Cardiac fibroblast (primary cell): ENCODE data around the gene DCX.

Experiments
- DNase-seq, 2 donors: peaks; one replicate each; pipeline versions ENCODE4 v3.0.0 to v3.0.0-alpha.2; 2010; ENCODE audit warnings: low read depth in 2 of 2
- H3K4me3 ChIP-seq, 2 donors: replicated peaks in 1 of 2; 1 replicate in 1 of 2; 2 replicates in 1 of 2; pipeline ENCODE4 v1.5.1; 2011; ENCODE audit warnings: low read depth in 2 of 2, low read length in 2 of 2, mild to moderate bottlenecking in 2 of 2, moderate library complexity in 1 of 2
- CTCF ChIP-seq: IDR thresholded peaks from one replicate; pipeline ENCODE4 v1.5.1; 2011; ENCODE audit warnings: low read depth, mild to moderate bottlenecking, low read length, inconsistent platforms

The DCX gene

GRCh38 chrX:111435469-111435868 is 23.5 kb upstream of the DCX start:
- no peak for DNase-seq
- no peak for TF ChIP-seq CTCF
- no peak overlapping the region for H3K4me3 ChIP-seq

GRCh38 chrX:111431001-111431400 is 19.0 kb upstream of the DCX start:
- DNase-seq, result no peak
- H3K4me3 ChIP-seq, result no peak overlapping the region
- no peak for TF ChIP-seq CTCF

GRCh38 chrX:111411557-111411956 is 435 bp downstream of the DCX start:
- no peak for TF ChIP-seq CTCF
- DNase-seq, result no peak
- no peak overlapping the region for H3K4me3 ChIP-seq

- no peak overlapping the region for H3K4me3 ChIP-seq
- DNase-seq, result no peak
- no peak for TF ChIP-seq CTCF
Observed at GRCh38 chrX:111410590-111411078, 1.4 kb downstream of the DCX start.

- H3K4me3 ChIP-seq, result no peak overlapping the region
- TF ChIP-seq CTCF, result no peak
Observed at GRCh38 chrX:111409326-111409725, 2.7 kb downstream of the DCX start.

GRCh38 chrX:111407948-111408347 is 4.0 kb downstream of the DCX start:
- DNase-seq, result no peak
- H3K4me3 ChIP-seq, result no peak overlapping the region
- no peak for TF ChIP-seq CTCF

More at GRCh38 chrX:111409326-111409725, 2.7 kb downstream of the DCX start:
- no peak for DNase-seq

GRCh38 chrX:111402344-111402743 is 9.6 kb downstream of the DCX start:
- H3K4me3 ChIP-seq, result no peak overlapping the region
- no peak for DNase-seq
- TF ChIP-seq CTCF, result no peak
